GM12878 (cell line): ENCODE data around the gene KIF23. TPM values are rescaled to one million over a fixed set of nuclear protein-coding genes. Genes with fewer than 3 reads are reported as not detected.
A peak's percentile ranks its signal among the peaks of the same experiment; 100 is the strongest.

Experiments
- ASH2L ChIP-seq: fragments of 300-600, 200-600 bp; sonication (generic); IDR thresholded peaks from 2 replicates; pipeline ENCODE4 v1.6.1; 2017; ENCODE audit warnings: low read depth, mild to moderate bottlenecking, borderline replicate concordance
- ESRRA ChIP-seq: IDR thresholded peaks from 2 replicates; pipeline ENCODE4 v1.6.1; 2012; ENCODE audit warnings: mild to moderate bottlenecking, low read length, improper control_type of control experiment
- NFYA ChIP-seq: IDR thresholded peaks from 2 replicates; pipeline ENCODE4 v1.6.1; 2011; ENCODE audit warnings: low read depth, mild to moderate bottlenecking, low read length, improper control_type of control experiment, borderline replicate concordance
- SRF ChIP-seq, 2 experiments: IDR thresholded peaks; 2 replicates each; pipeline ENCODE4 v1.6.1; 2011; ENCODE audit warnings: low read depth in 2 of 2, low read length in 2 of 2, mild to moderate bottlenecking in 1 of 2, moderate library complexity in 1 of 2
- TARDBP ChIP-seq: IDR thresholded peaks from 2 replicates; pipeline ENCODE4 v1.6.1; 2016; ENCODE audit warnings: borderline replicate concordance
- TBL1XR1 ChIP-seq: IDR thresholded peaks from 2 replicates; pipeline ENCODE4 v1.6.1; 2012; ENCODE audit warnings: low read depth, low read length, improper control_type of control experiment
- TCF12 ChIP-seq: IDR thresholded peaks from 2 replicates; pipeline ENCODE4 v1.6.1; 2011; ENCODE audit warnings: low read depth, mild to moderate bottlenecking, low read length
- TCF7 ChIP-seq: IDR thresholded peaks from 2 replicates; pipeline ENCODE4 v1.6.1; 2014; ENCODE audit warnings: antibody characterized with exemption, borderline replicate concordance
- ZZZ3 ChIP-seq: IDR thresholded peaks from 2 replicates; pipeline ENCODE4 v1.6.1; 2011; ENCODE audit warnings: low read depth; ENCODE audit not compliant: control insufficient read depth, insufficient read length
- polyA plus RNA-seq, 11 experiments: library from polyadenylated mRNA; depleted of rRNA in 4 of 11; unstranded in 6 of 11; stranded (reverse) in 5 of 11; fragments of >200 nt; fragmentation: Nextera tagmentation in 4 of 11; fragmentation: Illumina TruSeq in 1 of 11; extraction: Ambion mirVana in 4 of 11; extraction: Trizol in 1 of 11; gene quantifications; 1 replicate in 1 of 11; 2 replicates in 10 of 11; pipeline versions ENCODE4 v1.2.1 to v1.2.3, GENCODE V29; 2011 to 2016; ENCODE audit warnings: inconsistent platforms in 2 of 11, missing spikeins in 2 of 11, low read depth in 1 of 11
- total RNA-seq, 4 experiments: library from RNA; depleted of rRNA in 3 of 4; stranded (reverse); fragments of >200 nt in 3 of 4; fragmentation: Illumina TruSeq in 1 of 4; extraction: Trizol in 1 of 4; gene quantifications; 2 replicates each; pipeline versions ENCODE4 v1.2.1 to v1.2.3, GENCODE V29; 2013 to 2021
- TF ChIP-seq, protein P1 (sequence below): fragments of 450-650 bp; formaldehyde crosslinking; IDR thresholded peaks from 2 replicates; pipeline ENCODE4 v1.4.0; 2020; ENCODE audit warnings: mild to moderate bottlenecking, moderate library complexity
- TF ChIP-seq, protein P2 (sequence below): fragments of 450-650 bp; IDR thresholded peaks from 2 replicates; pipeline ENCODE4 v1.6.1; 2017; ENCODE audit warnings: antibody characterized with exemption, mild to moderate bottlenecking, moderate library complexity
- TF ChIP-seq, protein P3 (sequence below): fragments of 450-650 bp; IDR thresholded peaks from 2 replicates; pipeline ENCODE4 v1.6.1; 2017; ENCODE audit warnings: mild to moderate bottlenecking, moderate library complexity
- TF ChIP-seq, protein P4 (sequence below): fragments of 450-650 bp; IDR thresholded peaks from 2 replicates; pipeline ENCODE4 v1.6.1; 2016; ENCODE audit warnings: mild to moderate bottlenecking, moderate library complexity, borderline replicate concordance

KIF23 gene
- total and polyA plus RNA-seq, 10 of the 15 experiments (the other 5 are each of a cell fraction or from before 2014, with no cell fraction given) = 28.0 to 62.5 (median 46.6) TPM

DNA sequence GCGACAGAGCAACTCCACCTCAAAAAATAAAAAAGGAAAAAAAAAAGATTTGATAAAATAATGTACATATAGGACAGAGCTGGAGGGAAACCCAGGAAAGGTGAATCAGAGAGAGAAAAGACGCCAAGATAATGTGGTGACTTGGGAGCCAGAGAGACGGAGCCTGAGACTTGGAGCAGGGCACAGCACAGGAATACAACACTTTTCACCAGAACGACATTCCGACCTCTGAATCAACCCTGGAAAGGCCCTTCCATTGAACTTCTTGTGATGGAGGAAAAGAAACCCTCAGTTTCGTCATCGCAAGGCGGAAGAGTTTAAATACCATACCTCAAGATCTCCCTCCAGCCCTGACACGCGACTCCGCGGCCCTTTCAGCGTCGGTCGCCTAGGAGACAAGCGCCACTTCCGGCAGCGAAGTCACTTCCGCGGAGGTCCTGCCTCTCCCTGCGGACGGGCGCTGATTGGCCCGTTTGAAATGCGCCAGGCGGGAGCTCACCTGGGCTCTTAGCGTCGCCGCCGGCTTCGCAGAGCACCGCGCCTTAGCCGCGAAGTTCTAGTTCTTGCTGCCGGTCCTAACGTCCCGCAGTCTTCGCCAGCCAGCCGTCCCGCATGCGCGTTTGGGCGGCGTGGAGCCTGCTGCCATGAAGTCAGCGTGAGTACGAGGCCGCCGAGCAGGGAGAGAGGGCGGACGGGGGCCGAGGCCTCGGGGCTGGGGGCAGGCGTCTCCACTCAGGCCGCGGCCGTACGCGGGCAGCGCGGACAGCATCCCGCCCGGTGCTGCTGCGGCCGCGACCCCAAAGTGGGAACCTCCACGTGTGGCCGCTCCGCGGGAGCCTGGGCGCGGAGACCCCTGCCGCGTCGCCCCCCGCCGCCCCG, at the start of gene KIF23 (continued):
- TF ChIP-seq, protein P1, sequence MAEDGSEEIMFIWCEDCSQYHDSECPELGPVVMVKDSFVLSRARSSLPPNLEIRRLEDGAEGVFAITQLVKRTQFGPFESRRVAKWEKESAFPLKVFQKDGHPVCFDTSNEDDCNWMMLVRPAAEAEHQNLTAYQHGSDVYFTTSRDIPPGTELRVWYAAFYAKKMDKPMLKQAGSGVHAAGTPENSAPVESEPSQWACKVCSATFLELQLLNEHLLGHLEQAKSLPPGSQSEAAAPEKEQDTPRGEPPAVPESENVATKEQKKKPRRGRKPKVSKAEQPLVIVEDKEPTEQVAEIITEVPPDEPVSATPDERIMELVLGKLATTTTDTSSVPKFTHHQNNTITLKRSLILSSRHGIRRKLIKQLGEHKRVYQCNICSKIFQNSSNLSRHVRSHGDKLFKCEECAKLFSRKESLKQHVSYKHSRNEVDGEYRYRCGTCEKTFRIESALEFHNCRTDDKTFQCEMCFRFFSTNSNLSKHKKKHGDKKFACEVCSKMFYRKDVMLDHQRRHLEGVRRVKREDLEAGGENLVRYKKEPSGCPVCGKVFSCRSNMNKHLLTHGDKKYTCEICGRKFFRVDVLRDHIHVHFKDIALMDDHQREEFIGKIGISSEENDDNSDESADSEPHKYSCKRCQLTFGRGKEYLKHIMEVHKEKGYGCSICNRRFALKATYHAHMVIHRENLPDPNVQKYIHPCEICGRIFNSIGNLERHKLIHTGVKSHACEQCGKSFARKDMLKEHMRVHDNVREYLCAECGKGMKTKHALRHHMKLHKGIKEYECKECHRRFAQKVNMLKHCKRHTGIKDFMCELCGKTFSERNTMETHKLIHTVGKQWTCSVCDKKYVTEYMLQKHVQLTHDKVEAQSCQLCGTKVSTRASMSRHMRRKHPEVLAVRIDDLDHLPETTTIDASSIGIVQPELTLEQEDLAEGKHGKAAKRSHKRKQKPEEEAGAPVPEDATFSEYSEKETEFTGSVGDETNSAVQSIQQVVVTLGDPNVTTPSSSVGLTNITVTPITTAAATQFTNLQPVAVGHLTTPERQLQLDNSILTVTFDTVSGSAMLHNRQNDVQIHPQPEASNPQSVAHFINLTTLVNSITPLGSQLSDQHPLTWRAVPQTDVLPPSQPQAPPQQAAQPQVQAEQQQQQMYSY (CRISPR knock-in tag) = no peak
- 0 out of 2 replicates have a peak, but pooled peaks have one; percentile 81 for TF ChIP-seq ASH2L
- TF ChIP-seq ZZZ3 = no peak
- TF ChIP-seq ESRRA = no peak
- TF ChIP-seq TCF12 = no peak
- 0 out of 2 replicates have a peak, but pooled peaks have one; percentile 52 for TF ChIP-seq TBL1XR1
- TF ChIP-seq, protein P2, sequence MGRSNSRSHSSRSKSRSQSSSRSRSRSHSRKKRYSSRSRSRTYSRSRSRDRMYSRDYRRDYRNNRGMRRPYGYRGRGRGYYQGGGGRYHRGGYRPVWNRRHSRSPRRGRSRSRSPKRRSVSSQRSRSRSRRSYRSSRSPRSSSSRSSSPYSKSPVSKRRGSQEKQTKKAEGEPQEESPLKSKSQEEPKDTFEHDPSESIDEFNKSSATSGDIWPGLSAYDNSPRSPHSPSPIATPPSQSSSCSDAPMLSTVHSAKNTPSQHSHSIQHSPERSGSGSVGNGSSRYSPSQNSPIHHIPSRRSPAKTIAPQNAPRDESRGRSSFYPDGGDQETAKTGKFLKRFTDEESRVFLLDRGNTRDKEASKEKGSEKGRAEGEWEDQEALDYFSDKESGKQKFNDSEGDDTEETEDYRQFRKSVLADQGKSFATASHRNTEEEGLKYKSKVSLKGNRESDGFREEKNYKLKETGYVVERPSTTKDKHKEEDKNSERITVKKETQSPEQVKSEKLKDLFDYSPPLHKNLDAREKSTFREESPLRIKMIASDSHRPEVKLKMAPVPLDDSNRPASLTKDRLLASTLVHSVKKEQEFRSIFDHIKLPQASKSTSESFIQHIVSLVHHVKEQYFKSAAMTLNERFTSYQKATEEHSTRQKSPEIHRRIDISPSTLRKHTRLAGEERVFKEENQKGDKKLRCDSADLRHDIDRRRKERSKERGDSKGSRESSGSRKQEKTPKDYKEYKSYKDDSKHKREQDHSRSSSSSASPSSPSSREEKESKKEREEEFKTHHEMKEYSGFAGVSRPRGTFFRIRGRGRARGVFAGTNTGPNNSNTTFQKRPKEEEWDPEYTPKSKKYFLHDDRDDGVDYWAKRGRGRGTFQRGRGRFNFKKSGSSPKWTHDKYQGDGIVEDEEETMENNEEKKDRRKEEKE = no peak
- TF ChIP-seq SRF (IDR thresholded peaks at IDR 0.05; ENCODE audit: low read depth in 2 of 2, low read length in 2 of 2) = no peak
- TF ChIP-seq, protein P3, sequence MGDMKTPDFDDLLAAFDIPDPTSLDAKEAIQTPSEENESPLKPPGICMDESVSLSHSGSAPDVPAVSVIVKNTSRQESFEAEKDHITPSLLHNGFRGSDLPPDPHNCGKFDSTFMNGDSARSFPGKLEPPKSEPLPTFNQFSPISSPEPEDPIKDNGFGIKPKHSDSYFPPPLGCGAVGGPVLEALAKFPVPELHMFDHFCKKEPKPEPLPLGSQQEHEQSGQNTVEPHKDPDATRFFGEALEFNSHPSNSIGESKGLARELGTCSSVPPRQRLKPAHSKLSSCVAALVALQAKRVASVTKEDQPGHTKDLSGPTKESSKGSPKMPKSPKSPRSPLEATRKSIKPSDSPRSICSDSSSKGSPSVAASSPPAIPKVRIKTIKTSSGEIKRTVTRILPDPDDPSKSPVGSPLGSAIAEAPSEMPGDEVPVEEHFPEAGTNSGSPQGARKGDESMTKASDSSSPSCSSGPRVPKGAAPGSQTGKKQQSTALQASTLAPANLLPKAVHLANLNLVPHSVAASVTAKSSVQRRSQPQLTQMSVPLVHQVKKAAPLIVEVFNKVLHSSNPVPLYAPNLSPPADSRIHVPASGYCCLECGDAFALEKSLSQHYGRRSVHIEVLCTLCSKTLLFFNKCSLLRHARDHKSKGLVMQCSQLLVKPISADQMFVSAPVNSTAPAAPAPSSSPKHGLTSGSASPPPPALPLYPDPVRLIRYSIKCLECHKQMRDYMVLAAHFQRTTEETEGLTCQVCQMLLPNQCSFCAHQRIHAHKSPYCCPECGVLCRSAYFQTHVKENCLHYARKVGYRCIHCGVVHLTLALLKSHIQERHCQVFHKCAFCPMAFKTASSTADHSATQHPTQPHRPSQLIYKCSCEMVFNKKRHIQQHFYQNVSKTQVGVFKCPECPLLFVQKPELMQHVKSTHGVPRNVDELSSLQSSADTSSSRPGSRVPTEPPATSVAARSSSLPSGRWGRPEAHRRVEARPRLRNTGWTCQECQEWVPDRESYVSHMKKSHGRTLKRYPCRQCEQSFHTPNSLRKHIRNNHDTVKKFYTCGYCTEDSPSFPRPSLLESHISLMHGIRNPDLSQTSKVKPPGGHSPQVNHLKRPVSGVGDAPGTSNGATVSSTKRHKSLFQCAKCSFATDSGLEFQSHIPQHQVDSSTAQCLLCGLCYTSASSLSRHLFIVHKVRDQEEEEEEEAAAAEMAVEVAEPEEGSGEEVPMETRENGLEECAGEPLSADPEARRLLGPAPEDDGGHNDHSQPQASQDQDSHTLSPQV = no peak
- TF ChIP-seq, protein P4, sequence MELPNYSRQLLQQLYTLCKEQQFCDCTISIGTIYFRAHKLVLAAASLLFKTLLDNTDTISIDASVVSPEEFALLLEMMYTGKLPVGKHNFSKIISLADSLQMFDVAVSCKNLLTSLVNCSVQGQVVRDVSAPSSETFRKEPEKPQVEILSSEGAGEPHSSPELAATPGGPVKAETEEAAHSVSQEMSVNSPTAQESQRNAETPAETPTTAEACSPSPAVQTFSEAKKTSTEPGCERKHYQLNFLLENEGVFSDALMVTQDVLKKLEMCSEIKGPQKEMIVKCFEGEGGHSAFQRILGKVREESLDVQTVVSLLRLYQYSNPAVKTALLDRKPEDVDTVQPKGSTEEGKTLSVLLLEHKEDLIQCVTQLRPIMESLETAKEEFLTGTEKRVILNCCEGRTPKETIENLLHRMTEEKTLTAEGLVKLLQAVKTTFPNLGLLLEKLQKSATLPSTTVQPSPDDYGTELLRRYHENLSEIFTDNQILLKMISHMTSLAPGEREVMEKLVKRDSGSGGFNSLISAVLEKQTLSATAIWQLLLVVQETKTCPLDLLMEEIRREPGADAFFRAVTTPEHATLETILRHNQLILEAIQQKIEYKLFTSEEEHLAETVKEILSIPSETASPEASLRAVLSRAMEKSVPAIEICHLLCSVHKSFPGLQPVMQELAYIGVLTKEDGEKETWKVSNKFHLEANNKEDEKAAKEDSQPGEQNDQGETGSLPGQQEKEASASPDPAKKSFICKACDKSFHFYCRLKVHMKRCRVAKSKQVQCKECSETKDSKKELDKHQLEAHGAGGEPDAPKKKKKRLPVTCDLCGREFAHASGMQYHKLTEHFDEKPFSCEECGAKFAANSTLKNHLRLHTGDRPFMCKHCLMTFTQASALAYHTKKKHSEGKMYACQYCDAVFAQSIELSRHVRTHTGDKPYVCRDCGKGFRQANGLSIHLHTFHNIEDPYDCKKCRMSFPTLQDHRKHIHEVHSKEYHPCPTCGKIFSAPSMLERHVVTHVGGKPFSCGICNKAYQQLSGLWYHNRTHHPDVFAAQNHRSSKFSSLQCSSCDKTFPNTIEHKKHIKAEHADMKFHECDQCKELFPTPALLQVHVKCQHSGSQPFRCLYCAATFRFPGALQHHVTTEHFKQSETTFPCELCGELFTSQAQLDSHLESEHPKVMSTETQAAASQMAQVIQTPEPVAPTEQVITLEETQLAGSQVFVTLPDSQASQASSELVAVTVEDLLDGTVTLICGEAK = peak; percentile 89
- no peak for TF ChIP-seq NFYA
- TF ChIP-seq TCF7 = no peak
- no peak for TF ChIP-seq TARDBP
